ENCODE measurements around the gene SSBP3.
"Not testable (repeated sequence)": the region's sequence is repeated elsewhere in the genome, so short reads cannot be mapped to it uniquely, and the experiment has no call there.

SSBP3 gene

DNA sequence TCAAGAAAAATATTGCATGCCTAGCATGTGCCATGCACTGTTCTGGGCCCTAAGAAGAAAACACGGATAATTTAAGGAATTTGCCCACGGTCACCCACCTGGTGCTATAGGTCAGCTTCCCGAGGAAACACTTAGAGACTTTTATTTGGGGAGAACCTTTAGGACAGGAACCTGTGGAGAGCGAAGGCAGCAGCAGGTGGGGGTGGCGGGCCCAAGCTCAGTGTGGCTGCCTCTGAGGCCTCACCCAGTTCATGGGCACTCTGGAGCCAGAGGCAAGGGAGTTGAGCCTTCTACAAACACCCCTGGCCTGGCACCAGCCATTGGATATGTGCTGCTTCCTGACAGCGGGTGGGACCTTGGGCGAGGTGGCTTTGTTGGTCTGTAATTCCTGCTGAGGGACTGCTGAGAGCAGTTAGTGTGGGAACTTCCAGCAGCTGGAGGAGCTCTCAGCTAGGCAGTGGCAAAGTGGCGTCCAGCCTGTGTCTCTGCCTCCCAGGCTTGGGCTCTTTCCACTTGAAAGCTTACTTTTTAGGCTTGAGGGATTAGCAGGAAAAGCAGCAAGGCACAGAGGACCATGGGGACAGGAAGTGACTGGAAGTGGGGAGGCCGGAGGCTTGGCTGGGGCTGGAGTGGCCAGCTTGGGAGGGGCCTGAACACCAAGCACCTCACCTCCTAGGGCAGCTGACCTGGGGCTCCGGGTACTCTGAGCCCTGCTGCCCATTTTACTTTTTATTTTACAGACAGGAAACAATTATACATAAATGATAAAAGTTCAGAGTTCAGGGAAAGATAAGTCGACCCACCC, 187.1 kb downstream of the SSBP3 start:
- intact Hi-C loops (cut with DNase I; ENCODE audit: low total_unique reads) = no loop called here
- Histone ChIP-seq H3K27ac (peak overlapping the region; percentile 25 to 63), H3K4me3 (no peak overlapping the region), H3K27me3 (no peaks in the 10 kb centered on the region), H3K9me3 (no peaks in the 10 kb centered on the region), H3K4me1 (peaks cover 0 to 30% (median 18%) of the 10 kb centered on the region in 4 donors), H3K36me3 (peaks cover 47 to 79% (median 48%) of the 10 kb centered on the region in 3 donors)
- TF ChIP-seq, protein P1, sequence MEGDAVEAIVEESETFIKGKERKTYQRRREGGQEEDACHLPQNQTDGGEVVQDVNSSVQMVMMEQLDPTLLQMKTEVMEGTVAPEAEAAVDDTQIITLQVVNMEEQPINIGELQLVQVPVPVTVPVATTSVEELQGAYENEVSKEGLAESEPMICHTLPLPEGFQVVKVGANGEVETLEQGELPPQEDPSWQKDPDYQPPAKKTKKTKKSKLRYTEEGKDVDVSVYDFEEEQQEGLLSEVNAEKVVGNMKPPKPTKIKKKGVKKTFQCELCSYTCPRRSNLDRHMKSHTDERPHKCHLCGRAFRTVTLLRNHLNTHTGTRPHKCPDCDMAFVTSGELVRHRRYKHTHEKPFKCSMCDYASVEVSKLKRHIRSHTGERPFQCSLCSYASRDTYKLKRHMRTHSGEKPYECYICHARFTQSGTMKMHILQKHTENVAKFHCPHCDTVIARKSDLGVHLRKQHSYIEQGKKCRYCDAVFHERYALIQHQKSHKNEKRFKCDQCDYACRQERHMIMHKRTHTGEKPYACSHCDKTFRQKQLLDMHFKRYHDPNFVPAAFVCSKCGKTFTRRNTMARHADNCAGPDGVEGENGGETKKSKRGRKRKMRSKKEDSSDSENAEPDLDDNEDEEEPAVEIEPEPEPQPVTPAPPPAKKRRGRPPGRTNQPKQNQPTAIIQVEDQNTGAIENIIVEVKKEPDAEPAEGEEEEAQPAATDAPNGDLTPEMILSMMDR (IDR thresholded peaks at IDR 0.05) = no peak
- no peak for DNase-seq

DNA sequence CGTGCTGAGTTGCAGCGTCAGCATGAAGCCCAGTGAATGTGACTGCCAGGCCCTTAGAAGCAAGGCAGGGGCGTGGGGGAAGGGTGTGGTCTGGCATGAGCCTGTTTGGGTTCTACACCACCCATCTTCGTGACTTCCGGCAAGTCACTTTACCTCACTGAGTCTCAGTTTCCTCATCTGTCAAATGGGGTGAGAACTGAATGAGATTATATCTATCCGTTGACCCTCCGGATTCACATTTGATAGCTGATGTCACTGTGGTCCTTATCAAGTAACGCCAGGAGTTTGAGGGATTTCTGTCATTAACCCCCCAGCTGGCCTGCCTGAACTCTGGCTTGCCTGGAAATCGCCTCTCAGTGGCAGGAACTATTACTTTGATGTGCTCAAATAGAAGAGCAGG, 190.7 kb downstream of the SSBP3 start:
- H3K4me1 ChIP-seq = peaks cover 0 to 19% (median 16%) of the 10 kb centered on the region in 4 donors
- H3K4me3 ChIP-seq = no peak overlapping the region
- intact Hi-C loops (cut with DNase I; ENCODE audit: low total_unique reads) = no loop called here
- H3K27ac ChIP-seq = no peak overlapping the region
- no peaks in the 10 kb centered on the region for H3K27me3 ChIP-seq
- TF ChIP-seq, protein P1 (IDR thresholded peaks at IDR 0.05) = no peak
- no peak for DNase-seq
- peaks cover 81 to 91% (median 84%) of the 10 kb centered on the region in 3 donors for H3K36me3 ChIP-seq
- H3K9me3 ChIP-seq = no peaks in the 10 kb centered on the region

DNA sequence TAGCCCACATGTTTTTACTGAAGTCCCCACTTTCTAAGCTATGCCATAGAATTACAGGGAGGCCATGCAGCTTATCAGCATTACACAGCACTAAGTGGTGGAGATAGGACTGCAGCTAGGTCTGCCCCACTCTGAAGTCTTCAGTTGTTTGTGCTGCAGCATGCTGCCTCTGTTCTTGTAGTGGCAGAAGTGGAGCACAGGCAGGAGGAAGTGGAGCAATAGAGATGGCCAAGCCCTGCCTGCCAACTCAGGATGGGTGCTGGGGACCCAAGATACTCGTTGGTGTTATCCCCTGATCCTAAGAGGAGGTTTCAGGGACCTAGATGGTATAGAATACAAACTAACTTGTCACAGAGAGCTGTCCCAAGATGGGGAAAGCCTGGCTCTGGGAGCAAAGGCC, 193.3 kb downstream of the SSBP3 start:
- no peak for DNase-seq
- TF ChIP-seq, protein P1 (IDR thresholded peaks at IDR 0.05) = no peak
- peaks cover 83 to 100% (median 96%) of the 10 kb centered on the region in 3 donors for H3K36me3 ChIP-seq
- no peaks in the 10 kb centered on the region for H3K4me1 ChIP-seq
- intact Hi-C loops (cut with DNase I; ENCODE audit: low total_unique reads) = no loop called here
- no peaks in the 10 kb centered on the region for H3K27me3 ChIP-seq
- H3K4me3 ChIP-seq = no peak overlapping the region
- H3K9me3 ChIP-seq = no peaks in the 10 kb centered on the region
- no peak overlapping the region for H3K27ac ChIP-seq

DNA sequence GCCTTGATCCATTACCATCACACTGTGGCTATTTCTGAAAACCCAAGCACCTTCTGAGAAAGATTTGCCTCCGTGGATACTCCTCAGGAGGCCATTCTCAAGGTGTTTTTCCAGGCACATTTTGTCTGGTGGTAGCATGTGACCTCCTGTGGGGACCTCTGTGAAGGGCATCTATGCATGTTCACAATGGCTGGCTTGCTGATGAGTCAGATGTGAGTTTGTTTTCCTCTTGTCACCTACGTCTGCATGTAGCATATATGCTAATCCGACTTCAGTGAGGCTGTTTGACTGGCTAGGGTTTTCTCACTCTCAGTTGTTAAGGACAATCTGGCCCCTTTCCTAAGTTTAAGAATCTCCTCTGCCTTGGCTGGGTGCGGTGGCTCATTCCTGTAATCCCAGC, 198.3 kb downstream of the SSBP3 start:
- H3K4me3 ChIP-seq; H3K9me3 ChIP-seq; H3K27ac ChIP-seq; intact Hi-C loops (cut with DNase I; ENCODE audit: low total_unique reads); H3K4me1 ChIP-seq; DNase-seq; H3K27me3 ChIP-seq: not testable (repeated sequence)
- H3K36me3 ChIP-seq = peaks cover 56 to 89% (median 85%) of the 10 kb centered on the region in 3 donors

DNA sequence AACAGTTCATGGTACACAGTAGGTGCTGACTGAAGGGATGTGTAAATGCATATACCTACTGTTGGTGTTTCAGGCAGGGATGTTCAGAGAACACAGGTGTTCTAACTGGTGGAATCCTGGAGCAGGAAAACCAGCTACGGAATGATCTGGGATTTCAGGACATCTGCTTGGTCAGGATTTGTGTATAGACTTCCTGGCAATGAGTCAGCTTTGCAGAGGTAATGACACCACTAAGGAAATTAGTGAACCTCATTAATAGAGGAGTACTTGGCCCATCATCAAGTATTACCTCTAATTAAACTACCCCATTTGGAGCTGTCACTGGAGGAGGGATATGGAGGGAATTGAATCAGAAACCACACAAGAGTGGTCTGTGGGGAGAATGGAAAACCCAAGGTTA, 198.9 kb downstream of the SSBP3 start:
- TF ChIP-seq, protein P1 (IDR thresholded peaks at IDR 0.05) = no peak
- Histone ChIP-seq H3K9me3 (no peaks in the 10 kb centered on the region), H3K36me3 (peaks cover 50 to 83% (median 79%) of the 10 kb centered on the region in 3 donors), H3K27me3 (no peaks in the 10 kb centered on the region), H3K27ac (no peak overlapping the region), H3K4me3 (no peak overlapping the region), H3K4me1 (peaks cover 0 to under 1% (median 0%) of the 10 kb centered on the region in 4 donors)
- intact Hi-C loops (cut with DNase I; ENCODE audit: low total_unique reads) = no loop called here
- DNase-seq = no peak

DNA sequence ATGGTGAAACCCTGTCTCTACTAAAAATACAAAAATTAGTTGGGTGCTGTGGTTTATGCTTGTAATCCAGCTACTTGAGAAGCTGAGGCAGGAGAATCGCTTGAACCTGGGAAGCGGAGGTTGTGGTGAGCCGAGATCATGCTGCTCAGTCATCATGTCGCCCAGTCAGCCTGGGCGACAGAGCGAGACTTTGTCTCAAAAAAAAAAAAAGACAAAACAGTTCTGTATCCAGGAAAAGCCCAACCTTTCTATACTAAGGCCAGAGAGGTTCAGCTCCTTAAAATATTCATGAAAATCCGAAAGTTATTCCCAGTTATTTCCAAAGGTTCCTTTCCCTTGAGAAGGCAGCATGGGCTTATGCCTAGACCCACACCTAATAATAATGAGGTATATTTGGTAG, 202.0 kb downstream of the SSBP3 start:
- intact Hi-C loops (cut with DNase I; ENCODE audit: low total_unique reads) = no loop called here
- peaks cover 23 to 52% (median 48%) of the 10 kb centered on the region in 3 donors for H3K36me3 ChIP-seq

More for the DNA sequence above, 202.0 kb downstream of the SSBP3 start:
- Histone ChIP-seq H3K9me3 (no peaks in the 10 kb centered on the region), H3K4me1 (peaks cover 0 to 23% (median 16%) of the 10 kb centered on the region in 4 donors), H3K27ac (no peak overlapping the region), H3K27me3 (no peaks in the 10 kb centered on the region), H3K4me3 (no peak overlapping the region)
- no peak for DNase-seq
- TF ChIP-seq, protein P1 (IDR thresholded peaks at IDR 0.05) = no peak

Data from tibial artery (tissue), 4 donors.